ENCODE results near the gene NOL9. TPM values are rescaled to one million over a fixed set of nuclear protein-coding genes. Genes with fewer than 3 reads are reported as not detected.

The NOL9 gene
- total RNA-seq (10 to 100 TPM; 55.8 to 57.8 TPM), polyA plus RNA-seq (18.2 TPM)

DNA sequence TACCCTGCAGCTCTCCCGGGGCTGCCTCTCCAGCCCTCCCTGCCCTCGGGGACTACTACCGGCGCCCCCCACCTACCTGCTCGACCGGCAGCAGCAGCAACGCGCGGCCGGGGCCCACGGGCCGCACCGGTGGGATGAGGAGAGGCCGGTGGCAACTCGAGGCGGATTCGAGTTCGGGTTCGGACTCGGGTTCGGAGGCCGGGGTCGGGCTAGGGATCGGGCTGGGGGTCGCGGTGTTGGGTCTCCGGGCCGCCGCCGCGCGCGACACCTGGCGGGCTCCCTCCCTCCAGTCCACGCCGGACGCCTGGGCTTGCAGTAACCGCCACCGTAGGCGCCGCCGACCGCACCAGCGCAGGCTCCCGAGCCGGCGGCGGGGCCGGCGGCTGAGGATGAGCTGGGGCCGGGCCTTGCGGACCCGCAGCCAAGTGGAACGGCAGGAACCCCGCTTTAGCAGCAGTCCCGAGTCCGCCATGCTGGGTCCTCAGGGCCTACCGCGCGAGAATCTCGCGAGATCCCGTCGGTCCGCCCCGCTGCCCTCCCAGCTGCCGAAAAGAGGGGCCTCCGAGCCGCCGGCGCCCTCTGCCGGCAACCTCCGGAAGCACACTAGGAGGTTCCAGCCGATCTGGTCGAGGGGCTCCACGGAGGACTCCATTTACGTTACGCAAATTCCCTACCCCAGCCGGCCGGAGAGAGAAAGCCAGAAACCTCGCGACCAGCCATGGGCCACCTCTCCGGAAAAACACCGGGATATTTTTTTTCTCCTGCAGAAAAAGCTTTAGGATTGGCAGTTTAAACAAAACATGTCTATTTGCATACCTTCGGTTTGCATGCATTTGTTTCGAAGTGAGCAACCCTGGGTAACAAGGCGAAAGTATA is at the start of gene NOL9:
TSS of gene NOL9 (minus strand) at position 483 of the 876 bp plus-strand sequence. CDS start at position 472, 11 bp downstream.
- peak within 1 kb of the TSS; percentile 59 for H3K4me3 ChIP-seq (ENCODE audit: low read length)
- DNase-seq, result peak; percentile 92 to 96 (median 94)
- Mint-ChIP-seq H3K27ac (peak within 1 kb of the TSS; percentile 51 to 92 (median 78)), H3K9me3 (no peaks in the 10 kb centered on the region), H3K4me1 (peaks cover 11 to 18% (median 12%) of the 10 kb centered on the region in 3 donors), H3K4me3 (peak within 1 kb of the TSS; percentile 79 to 92 (median 80)), H3K27me3 (no peaks in the 10 kb centered on the region), H3K36me3 (peaks cover 0 to 11% (median 3%) of the 10 kb centered on the region in 3 donors)
- H3K9me3 ChIP-seq (ENCODE audit: low read length), result no peaks in the 10 kb centered on the region
- ChIA-PET CTCF (interaction anchor here (0.8 to 3.1 kb wide), 29 partner anchors 9 to 147 kb away, joined by 3 to 39 read pairs (median 5); partner anchors contain the start of genes DNAJC11, KLHL21, PLEKHG5 and THAP3), POLR2A (interaction anchor here (1.1 to 1.5 kb wide), 4 partner anchors 46 to 231 kb away, joined by 4 to 14 read pairs (median 6); partner anchors contain the start of genes CAMTA1 and KLHL21)
- peak within 1 kb of the TSS; percentile 80 for H3K27ac ChIP-seq (ENCODE audit: low read depth, low read length)
- H3K36me3 ChIP-seq (ENCODE audit: insufficient read depth, low read length), result peaks cover 9% of the 10 kb centered on the region
- H3K4me1 ChIP-seq (ENCODE audit: insufficient read depth, low read length), result peaks cover 19% of the 10 kb centered on the region
- no peaks in the 10 kb centered on the region for H3K27me3 ChIP-seq (ENCODE audit: insufficient read depth, low read length, poor library complexity, severe bottlenecking)

DNA sequence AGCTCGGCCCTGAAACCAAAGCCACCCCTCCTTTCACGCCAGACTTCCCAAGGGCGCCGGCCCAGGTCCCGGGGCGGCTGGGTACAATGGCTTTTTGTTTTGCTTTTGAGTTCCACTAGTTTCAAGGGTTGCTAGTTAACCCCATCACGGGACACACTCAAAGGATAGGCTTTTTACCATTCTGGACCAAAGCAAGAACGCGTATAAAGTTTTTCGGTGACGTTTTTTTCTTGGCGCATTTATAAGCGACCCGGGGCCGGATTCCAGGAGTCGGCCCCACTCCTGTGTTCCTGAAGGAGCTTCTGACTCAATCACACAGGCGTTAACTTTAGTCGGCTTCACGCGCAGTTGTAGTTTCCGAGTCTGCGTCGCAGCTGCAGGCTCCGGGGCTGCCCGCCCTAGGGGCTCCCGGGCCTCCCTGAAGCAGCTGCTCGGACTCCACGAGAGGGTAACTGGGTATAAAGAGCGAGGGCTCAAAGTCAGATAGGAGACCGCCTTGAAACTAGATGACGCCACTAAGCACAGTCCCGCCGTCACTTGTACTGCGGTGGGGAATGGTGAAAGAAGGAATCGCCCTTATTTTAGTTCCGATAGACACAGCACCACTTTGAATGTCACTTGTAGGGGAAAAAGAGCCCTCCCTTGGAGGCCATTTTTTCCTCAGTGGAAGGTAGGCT is 49.1 kb upstream of the NOL9 start:
- H3K9me3 ChIP-seq (ENCODE audit: low read length), result no peaks in the 10 kb centered on the region
- H3K27me3 ChIP-seq (ENCODE audit: insufficient read depth, low read length, poor library complexity, severe bottlenecking), result no peaks in the 10 kb centered on the region
- H3K9me3 Mint-ChIP-seq, result no peaks in the 10 kb centered on the region
- H3K36me3 ChIP-seq (ENCODE audit: insufficient read depth, low read length), result no peaks in the 10 kb centered on the region
- peaks cover 30% of the 10 kb centered on the region for H3K4me1 ChIP-seq (ENCODE audit: insufficient read depth, low read length)
- ChIA-PET POLR2A (interaction anchor here (0.6 to 7.2 kb wide), 10 partner anchors 9 to 143 kb away, joined by 3 to 64 read pairs (median 4); partner anchors contain the start of genes NOL9, PHF13, TAS1R1 and THAP3), CTCF (interaction anchor here (1.3 to 4.2 kb wide), 4 partner anchors 9 to 46 kb away, joined by 4 to 16 read pairs (median 5); no protein-coding TSS in a partner anchor)
- DNase-seq, result peak; percentile 31 to 79 (median 70)
- peaks cover 28 to 38% (median 33%) of the 10 kb centered on the region in 3 donors for H3K4me1 Mint-ChIP-seq
- H3K4me3 ChIP-seq (ENCODE audit: low read length), result peak overlapping the region; percentile 59
- H3K36me3 Mint-ChIP-seq, result peaks cover 0 to 26% (median 0%) of the 10 kb centered on the region in 3 donors
- peak overlapping the region; percentile 90 to 98 (median 91) for H3K4me3 Mint-ChIP-seq
- peak overlapping the region; percentile 92 for H3K27ac ChIP-seq (ENCODE audit: low read depth, low read length)
- H3K27me3 Mint-ChIP-seq, result no peaks in the 10 kb centered on the region
- peak overlapping the region; percentile 91 to 99 (median 96) for H3K27ac Mint-ChIP-seq

GRCh38 chr1:6602669-6603237 is 48.4 kb upstream of the NOL9 start, which contains the start of gene KLHL21:
KLHL21 (minus strand) TSS chr1:6602869; CDS start chr1:6602817, 52 bp downstream.
- Mint-ChIP-seq H3K36me3 (peaks cover 0 to 29% (median 0%) of the 10 kb centered on the region in 3 donors), H3K4me1 (peaks cover 31 to 44% (median 33%) of the 10 kb centered on the region in 3 donors), H3K27ac (peak within 1 kb of the TSS; percentile 91 to 99 (median 96)), H3K4me3 (peak within 1 kb of the TSS; percentile 92 to 99 (median 98)), H3K27me3 (no peaks in the 10 kb centered on the region), H3K9me3 (no peaks in the 10 kb centered on the region)
- H3K27ac ChIP-seq (ENCODE audit: low read depth, low read length), result peak within 1 kb of the TSS; percentile 94
- POLR2A ChIA-PET, result interaction anchor here (0.6 to 7.2 kb wide), 6 partner anchors 10 to 1560 kb away, joined by 4 to 64 read pairs (median 13); partner anchors contain the start of genes NOL9, PHF13, TAS1R1 and THAP3
- peaks cover 36% of the 10 kb centered on the region for H3K4me1 ChIP-seq (ENCODE audit: insufficient read depth, low read length)
- H3K27me3 ChIP-seq (ENCODE audit: insufficient read depth, low read length, poor library complexity, severe bottlenecking), result no peaks in the 10 kb centered on the region
- CTCF ChIA-PET, result interaction anchor here (0.8 to 4.2 kb wide), 7 partner anchors 9 to 114 kb away, joined by 3 to 16 read pairs (median 5); partner anchors contain the start of gene NOL9
- peaks cover 5% of the 10 kb centered on the region for H3K36me3 ChIP-seq (ENCODE audit: insufficient read depth, low read length)
- no peaks in the 10 kb centered on the region for H3K9me3 ChIP-seq (ENCODE audit: low read length)
- H3K4me3 ChIP-seq (ENCODE audit: low read length), result peak within 1 kb of the TSS; percentile 81
- DNase-seq, result peak; percentile 80 to 90 (median 82)

DNA sequence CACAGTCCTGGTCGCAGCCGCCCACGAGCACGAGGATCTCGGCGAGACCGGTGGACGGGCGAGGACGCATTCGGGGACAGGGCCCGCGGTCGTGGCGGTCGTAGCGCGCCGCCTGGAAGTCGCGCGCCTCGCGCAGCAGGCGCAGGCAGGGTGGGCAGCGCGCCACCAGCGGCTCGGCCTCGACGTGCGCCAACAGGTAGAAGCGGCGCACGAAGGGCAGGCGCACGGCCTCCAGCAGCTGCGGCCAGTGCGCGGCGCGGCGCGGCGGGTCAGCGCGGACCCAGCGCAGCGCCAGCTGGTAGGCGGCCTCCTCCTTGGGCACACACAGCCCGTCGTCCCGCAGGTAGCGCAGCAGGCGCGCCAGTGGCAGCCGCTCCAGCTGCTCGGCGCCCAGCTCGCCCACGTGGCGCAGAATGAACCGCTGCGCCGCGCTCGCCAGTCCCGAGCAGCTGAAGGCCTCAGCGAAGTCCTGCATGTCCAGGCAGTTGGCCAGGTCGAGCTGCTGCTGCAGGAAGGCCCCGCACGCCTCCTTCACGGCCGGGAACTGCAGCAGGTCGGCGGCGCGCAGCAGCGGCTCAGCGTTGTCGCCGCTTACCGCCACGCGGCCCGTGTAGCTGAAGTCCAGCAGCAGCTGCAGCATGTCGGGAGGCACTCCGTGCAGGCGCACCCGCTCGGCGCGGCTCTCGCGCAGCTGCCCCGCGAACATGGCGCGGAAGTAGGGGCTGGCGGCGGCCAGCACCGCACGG is 47.8 kb upstream of the NOL9 start:
- peaks cover 35 to 51% (median 37%) of the 10 kb centered on the region in 3 donors for H3K4me1 Mint-ChIP-seq
- H3K27ac Mint-ChIP-seq, result peak overlapping the region; percentile 32 to 96 (median 92)
- H3K27me3 ChIP-seq (ENCODE audit: insufficient read depth, low read length, poor library complexity, severe bottlenecking), result no peaks in the 10 kb centered on the region
- H3K4me3 ChIP-seq (ENCODE audit: low read length), result peak overlapping the region; percentile 81
- CTCF ChIA-PET, result interaction anchor here (0.8 to 4.6 kb wide), 9 partner anchors 10 to 116 kb away, joined by 3 to 28 read pairs (median 5); partner anchors contain the start of genes NOL9 and ZBTB48
- H3K27ac ChIP-seq (ENCODE audit: low read depth, low read length), result peak overlapping the region; percentile 94
- H3K9me3 Mint-ChIP-seq, result no peaks in the 10 kb centered on the region
- H3K4me3 Mint-ChIP-seq, result peak overlapping the region; percentile 92 to 99 (median 98)
- peaks cover 42% of the 10 kb centered on the region for H3K4me1 ChIP-seq (ENCODE audit: insufficient read depth, low read length)
- peaks cover 11% of the 10 kb centered on the region for H3K36me3 ChIP-seq (ENCODE audit: insufficient read depth, low read length)
- H3K36me3 Mint-ChIP-seq, result peaks cover 0 to 36% (median 0%) of the 10 kb centered on the region in 3 donors
- no peaks in the 10 kb centered on the region for H3K27me3 Mint-ChIP-seq
- POLR2A ChIA-PET, result interaction anchor here (0.6 to 7.2 kb wide), 7 partner anchors 11 to 1561 kb away, joined by 3 to 64 read pairs (median 12); partner anchors contain the start of genes NOL9, PHF13, TAS1R1 and ZBTB48
- peak in 3 of 5 donors; percentile 10 to 46 (median 22) for DNase-seq
- H3K9me3 ChIP-seq (ENCODE audit: low read length), result no peaks in the 10 kb centered on the region

GRCh38 chr1:6601049-6601922 is 47.0 kb upstream of the NOL9 start:
- POLR2A ChIA-PET, result interaction anchor here (1.1 to 7.2 kb wide), 6 partner anchors 12 to 141 kb away, joined by 3 to 64 read pairs (median 13); partner anchors contain the start of genes NOL9, PHF13, TAS1R1 and ZBTB48
- Mint-ChIP-seq H3K27ac (peak overlapping the region; percentile 91 to 97 (median 95)), H3K4me1 (peaks cover 41 to 59% (median 44%) of the 10 kb centered on the region in 3 donors), H3K27me3 (no peaks in the 10 kb centered on the region), H3K9me3 (no peaks in the 10 kb centered on the region), H3K4me3 (peak overlapping the region; percentile 92 to 99 (median 98)), H3K36me3 (peaks cover 0 to 44% (median 0%) of the 10 kb centered on the region in 3 donors)
- Histone ChIP-seq H3K4me3 (ENCODE audit: low read length) (peak overlapping the region; percentile 81), H3K27ac (ENCODE audit: low read depth, low read length) (peak overlapping the region; percentile 94), H3K36me3 (ENCODE audit: insufficient read depth, low read length) (peaks cover 19% of the 10 kb centered on the region), H3K27me3 (ENCODE audit: insufficient read depth, low read length, poor library complexity, severe bottlenecking) (no peaks in the 10 kb centered on the region), H3K4me1 (ENCODE audit: insufficient read depth, low read length) (peaks cover 50% of the 10 kb centered on the region), H3K9me3 (ENCODE audit: low read length) (no peaks in the 10 kb centered on the region)
- CTCF ChIA-PET, result interaction anchor here (0.9 to 4.6 kb wide), 9 partner anchors 11 to 115 kb away, joined by 4 to 28 read pairs (median 6); partner anchors contain the start of genes NOL9 and ZBTB48
- DNase-seq, result peak; percentile 57 to 89 (median 60)
